HG03139 (cell line): Measurements from ENCODE around the gene PDAP1.
A peak's percentile ranks its signal among the peaks of the same experiment; 100 is the strongest.
"Not testable (repeated sequence)": the region's sequence is repeated elsewhere in the genome, so short reads cannot be mapped to it uniquely, and the experiment has no call there.

ENCODE experiments used
- ATAC-seq: cut with Tn5 transposase; IDR thresholded peaks from one replicate; pipeline ENCODE4 v1.9.1; 2021; ENCODE audit not compliant: unreplicated experiment

Gene PDAP1

GRCh38 chr7:99379693-99380031 is 28.7 kb downstream of the PDAP1 start:
- ATAC-seq, result not testable (repeated sequence)

DNA sequence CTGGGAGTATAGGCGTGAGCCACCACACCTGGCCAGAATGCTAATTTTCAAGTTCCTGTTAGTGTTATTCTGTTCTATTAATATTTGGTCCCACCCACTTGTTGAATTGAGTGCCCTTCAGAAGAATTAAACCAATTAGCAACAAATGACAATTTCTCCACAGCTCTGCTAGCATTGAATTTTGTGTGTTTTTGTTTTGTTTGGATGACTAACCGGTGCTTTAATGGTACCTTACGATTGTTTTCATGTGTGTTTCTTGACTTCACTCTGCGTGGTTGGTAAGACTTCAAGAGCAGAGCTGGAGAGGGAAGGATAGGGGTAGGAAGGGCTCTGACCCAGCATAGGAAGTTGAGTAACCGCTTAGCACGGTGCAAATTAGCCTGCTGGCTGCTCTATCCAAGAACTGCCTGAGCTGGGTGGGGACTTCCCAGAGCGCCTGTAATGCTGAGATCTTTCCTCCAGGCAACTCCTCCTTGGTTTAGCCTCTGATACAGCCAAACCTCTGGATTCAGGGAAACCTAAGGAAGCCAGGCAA is 29.3 kb downstream of the PDAP1 start:
- no peak for ATAC-seq

DNA sequence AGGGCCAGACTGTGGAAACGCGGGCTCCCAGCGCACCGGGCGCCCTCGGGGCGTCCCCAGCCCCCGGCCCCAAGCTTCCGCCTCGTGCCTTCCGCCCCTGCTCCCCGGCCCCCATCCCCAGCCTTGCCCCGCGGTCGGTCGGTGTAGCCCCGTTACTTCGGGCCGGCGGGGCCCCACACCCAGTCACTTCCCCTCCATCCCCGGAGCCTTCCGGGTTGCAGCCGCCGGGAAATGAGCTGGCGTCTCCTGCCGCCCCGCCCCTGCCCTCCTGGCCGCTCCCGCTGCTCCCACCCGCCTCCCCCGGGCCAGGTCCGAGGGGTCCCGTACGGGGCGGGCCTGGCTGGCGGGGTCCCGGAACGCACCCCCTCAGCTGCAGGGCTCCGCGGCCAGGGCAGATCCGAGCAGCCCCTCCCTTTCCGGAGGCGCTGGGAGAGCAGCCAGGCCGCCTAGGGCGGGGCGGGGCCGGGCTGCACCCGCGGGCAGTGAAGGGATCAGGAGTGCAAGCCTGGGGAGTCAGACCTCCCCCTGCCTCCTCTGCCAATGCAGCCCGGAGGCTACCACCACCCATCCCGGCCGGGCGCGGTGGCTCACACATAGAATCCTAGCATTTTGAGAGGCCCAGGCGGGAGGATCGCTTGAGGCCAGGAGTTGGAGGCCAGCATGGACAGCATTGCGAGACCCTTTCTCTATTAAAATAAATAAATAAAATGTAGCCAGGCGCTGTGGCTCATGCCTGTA is 33.2 kb downstream of the PDAP1 start:
- peak; percentile 43 for ATAC-seq

GRCh38 chr7:99374111-99375064 is 34.0 kb downstream of the PDAP1 start, which contains the start of gene ARPC1B:
Gene ARPC1B (plus strand): TSS chr7:99374730. CDS start chr7:99385715, 10,985 bp downstream.
- ATAC-seq, result peak; percentile 42

DNA sequence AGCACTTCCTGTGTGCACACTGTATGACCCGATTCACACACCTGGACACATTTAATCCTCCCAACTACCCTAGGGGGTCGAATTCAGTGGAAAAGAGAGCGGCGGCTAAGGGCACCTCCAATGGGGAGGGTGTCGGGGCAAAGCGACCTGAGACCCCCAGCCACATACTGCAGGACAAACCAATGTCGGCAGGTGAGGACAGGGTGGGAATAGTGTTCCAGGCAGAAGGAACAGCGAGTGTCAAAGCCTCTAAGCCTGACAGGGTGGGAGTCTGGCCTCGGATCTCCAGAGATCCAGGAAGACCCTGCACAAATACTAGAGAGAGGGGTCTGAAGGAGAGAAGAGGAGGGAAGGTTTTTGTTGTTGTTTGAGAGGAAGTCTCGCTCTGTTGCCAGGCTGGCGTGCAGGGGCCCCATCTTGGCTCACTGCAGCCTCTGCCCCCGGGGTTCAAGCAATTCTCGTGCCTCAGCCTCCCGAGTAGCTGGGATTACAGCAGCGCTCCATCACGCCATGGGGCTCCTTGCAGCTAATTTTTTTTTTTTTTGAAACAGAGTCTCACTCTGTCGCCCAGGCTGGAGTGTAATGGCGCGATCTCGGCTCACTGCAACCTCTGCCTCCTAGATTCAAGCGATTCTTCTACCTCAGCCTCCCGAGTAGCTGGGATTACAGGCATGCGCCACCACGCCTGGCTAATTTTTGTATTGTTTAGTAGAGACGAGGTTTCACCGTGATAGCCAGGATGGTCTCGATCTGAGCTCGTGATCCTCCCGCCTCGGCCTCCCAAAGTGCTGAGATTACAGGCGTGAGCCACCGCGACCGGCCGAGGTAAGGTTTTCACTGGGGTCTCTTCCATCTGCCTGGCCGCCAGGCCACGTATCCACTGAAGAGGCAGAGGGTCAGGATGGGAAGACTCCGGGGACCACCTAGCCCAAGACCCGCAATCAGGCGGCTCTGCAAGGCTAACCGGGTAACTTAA is 35.0 kb downstream of the PDAP1 start:
- ATAC-seq, result no peak

GRCh38 chr7:99372275-99373090 is 35.9 kb downstream of the PDAP1 start:
- ATAC-seq, result no peak

GRCh38 chr7:99371376-99371920 is 36.9 kb downstream of the PDAP1 start:
- ATAC-seq, result no peak

DNA sequence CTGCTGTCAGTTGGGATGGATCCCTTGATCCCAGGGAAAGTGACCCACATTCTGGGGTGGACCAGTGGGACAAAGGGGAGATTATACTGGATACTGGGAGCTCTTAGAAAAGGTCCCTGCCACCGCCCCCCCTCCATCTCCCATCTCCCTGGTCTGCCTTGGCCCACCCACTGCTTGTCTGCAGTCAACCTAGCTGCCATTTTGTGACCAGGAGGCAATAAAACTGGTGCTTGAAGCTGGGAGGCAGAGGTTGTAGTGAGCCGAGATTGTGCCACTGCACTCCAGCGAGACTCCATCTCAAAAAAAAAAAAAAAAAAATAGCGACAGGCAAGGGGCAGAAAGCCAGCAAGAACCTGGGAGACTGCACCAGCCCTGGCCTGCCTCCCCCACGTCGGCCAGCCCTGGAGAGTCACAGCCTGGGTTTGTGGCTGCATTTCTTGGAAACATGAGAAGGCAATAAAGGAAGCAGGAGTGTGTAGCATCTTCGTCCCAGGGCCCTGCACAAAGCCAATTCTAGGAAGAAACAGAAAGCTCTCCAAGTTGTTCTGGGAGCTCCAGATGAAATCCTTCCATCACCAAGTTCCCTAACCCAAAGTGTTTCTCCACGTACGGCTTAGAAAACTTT is 38.5 kb downstream of the PDAP1 start:
- ATAC-seq, result no peak

- no peak for ATAC-seq
These were observed 39.5 kb downstream of the PDAP1 start for GRCh38 chr7:99368750-99369389.

DNA sequence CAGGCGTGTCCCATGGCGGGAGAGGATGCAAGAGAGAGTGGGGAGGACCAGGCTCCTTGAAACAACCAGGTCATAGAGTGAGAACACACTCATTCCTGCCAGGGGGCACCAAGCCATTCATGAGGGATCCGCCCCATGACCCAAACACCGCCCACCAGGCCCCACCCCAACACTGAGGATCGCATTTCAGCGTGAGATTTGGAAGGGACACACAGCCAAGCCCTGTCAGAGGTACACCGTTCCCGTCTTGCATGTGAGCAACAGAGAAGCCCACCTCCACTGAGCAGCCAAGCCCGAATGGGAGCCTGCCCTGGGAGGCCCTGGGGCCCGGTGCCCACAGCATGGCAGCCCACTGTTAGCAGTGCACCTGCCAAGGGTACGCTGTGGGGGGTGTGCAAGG is 41.8 kb downstream of the PDAP1 start:
- ATAC-seq, result no peak

- no peak for ATAC-seq
These were observed 42.9 kb downstream of the PDAP1 start for GRCh38 chr7:99365318-99366141.

- ATAC-seq, result no peak
These were observed 45.1 kb downstream of the PDAP1 start for GRCh38 chr7:99363286-99363685.

DNA sequence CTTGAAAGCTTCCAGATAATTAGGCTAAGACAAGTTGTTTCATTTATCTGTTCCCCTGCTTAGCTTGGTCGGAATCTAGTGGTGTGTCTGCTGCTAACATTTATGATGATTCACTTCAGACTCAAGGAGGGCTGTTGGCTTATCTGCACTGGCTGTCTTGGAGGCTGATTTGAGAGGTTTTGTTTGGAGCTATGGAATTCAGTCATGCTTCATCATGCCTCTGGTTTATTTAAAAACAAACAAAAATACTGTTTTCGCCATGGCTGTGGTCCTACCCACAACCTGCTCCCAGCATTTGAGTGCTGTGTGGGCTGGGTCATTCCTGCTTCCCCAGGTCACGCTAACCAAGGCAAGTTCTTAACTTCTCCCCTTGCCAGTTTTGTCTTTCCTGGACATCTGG is 45.6 kb downstream of the PDAP1 start:
- no peak for ATAC-seq

GRCh38 chr7:99359465-99360154 is 48.8 kb downstream of the PDAP1 start:
- ATAC-seq, result no peak

DNA sequence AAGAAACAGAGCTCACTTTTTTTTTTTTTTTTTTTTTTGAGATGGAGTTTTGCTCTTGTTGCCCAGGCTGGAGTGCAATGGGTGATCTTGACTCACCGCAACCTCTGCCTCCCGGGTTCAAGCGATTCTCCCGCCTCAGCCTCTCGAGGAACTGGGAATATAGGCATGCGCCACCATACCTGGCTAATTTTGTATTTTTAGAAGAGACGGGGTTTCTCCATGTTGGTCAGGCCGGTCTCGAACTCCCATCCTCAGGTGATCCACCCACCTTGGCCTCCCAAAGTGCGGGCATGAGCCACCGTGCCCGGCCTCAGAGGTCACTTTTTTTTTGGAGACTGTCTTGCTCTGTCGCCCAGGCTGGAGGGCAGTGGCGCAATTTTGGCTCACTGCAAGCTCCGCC is 49.9 kb downstream of the PDAP1 start:
- not testable (repeated sequence) for ATAC-seq

DNA sequence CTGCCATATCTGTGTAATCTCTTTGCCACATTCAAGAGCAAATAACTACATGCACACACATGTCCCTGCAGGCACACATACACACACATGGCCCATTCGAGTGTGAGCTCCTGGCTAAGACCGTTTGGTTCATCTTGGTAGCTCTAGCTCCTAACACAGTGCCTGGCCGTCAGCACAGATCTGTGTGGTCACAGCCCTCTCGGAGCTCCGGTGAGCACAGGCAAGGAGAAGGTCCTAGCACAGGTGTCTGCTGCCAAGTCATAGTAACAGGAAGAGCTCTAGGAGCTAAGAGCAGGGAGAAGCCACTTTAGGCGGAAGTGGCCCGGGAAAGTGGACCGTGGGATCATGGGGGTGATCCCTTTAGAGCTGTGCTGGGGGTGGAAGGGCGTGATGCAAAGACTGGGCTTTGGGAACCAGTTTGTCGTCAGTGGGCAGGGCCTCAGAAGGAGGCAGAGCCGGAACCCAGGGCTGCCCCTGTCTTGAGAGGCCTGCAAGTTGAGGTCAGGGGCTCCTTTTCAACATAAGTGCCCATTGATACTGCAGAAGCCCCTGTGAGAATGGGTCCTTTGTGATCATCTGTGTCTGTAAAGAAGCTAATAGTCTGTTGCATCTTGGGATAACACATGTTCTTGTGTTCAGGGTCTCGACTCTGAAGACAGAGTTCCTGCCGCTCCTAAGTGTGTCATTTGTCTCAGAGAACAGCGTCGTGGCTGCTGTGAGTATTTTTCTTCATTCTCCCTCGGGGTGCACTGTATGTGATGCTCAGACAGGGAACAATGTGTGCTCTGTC is 50.5 kb downstream of the PDAP1 start:
- no peak for ATAC-seq
